SK-N-SH treated with all-trans-retinoic acid at 6 μM for 48 hours (cell line): ENCODE data around the gene TOX2.

Source experiments
- ATAC-seq: fragments of 200-7000 bp; cut with Tn5 transposase; 3 replicates; pipeline ENCODE4 v1.9.1; 2020; ENCODE audit warnings: mild to moderate bottlenecking, moderate library complexity
- ARNTL ChIP-seq: fragments of 450-650 bp; formaldehyde crosslinking; IDR thresholded peaks from 2 replicates; pipeline ENCODE4 v1.5.0; 2020; ENCODE audit warnings: low read depth, mild to moderate bottlenecking, moderate library complexity, borderline replicate concordance
- BACH2 ChIP-seq: fragments of 250-450 bp; sonication (Bioruptor Pico); IDR thresholded peaks from 2 replicates; pipeline ENCODE4 v1.9.0; 2021; ENCODE audit warnings: mild to moderate bottlenecking, borderline replicate concordance
- CREB5 ChIP-seq: fragments of 250-450 bp; sonication (Bioruptor Pico); IDR thresholded peaks from 2 replicates; pipeline ENCODE4 v1.5.1; 2020; ENCODE audit warnings: low read depth, mild to moderate bottlenecking, moderate library complexity
- CSRNP3 ChIP-seq: fragments of 250-450 bp; sonication (Bioruptor Pico); IDR thresholded peaks from 2 replicates; pipeline ENCODE4 v1.5.1; 2021; ENCODE audit warnings: mild to moderate bottlenecking, moderate library complexity
- ESRRG ChIP-seq: fragments of 250-450 bp; sonication (Bioruptor Pico); IDR thresholded peaks from 2 replicates; pipeline ENCODE4 v1.6.1; 2021; ENCODE audit warnings: mild to moderate bottlenecking
- GLIS3 ChIP-seq: fragments of 250-450 bp; sonication (Bioruptor Pico); IDR thresholded peaks from 2 replicates; pipeline ENCODE4 v1.5.0; 2020; ENCODE audit warnings: mild to moderate bottlenecking, moderate library complexity
- ISL1 ChIP-seq: fragments of 250-450 bp; sonication (Bioruptor Pico); IDR thresholded peaks from 2 replicates; pipeline ENCODE4 v2.1.2; 2022; ENCODE audit warnings: mild to moderate bottlenecking, moderate library complexity
- OSR1 ChIP-seq: fragments of 250-450 bp; sonication (Bioruptor Pico); IDR thresholded peaks from 2 replicates; pipeline ENCODE4 v1.8.0; 2022; ENCODE audit warnings: moderate library complexity, mild to moderate bottlenecking, inconsistent platforms
- PATZ1 ChIP-seq: fragments of 250-450 bp; sonication (Bioruptor Pico); IDR thresholded peaks from 2 replicates; pipeline ENCODE4 v1.8.0; 2020; ENCODE audit warnings: mild to moderate bottlenecking, moderate library complexity, borderline replicate concordance
- POU6F1 ChIP-seq: fragments of 250-450 bp; sonication (Bioruptor Pico); IDR thresholded peaks from 2 replicates; pipeline ENCODE4 v1.8.0; 2021; ENCODE audit warnings: low read depth, mild to moderate bottlenecking, moderate library complexity, borderline replicate concordance
- PPARA ChIP-seq: fragments of 250-450 bp; sonication (Bioruptor Pico); IDR thresholded peaks from 2 replicates; pipeline ENCODE4 v1.5.0; 2020; ENCODE audit warnings: mild to moderate bottlenecking, borderline replicate concordance
- SNAI2 ChIP-seq: fragments of 250-450 bp; sonication (Bioruptor Pico); IDR thresholded peaks from 2 replicates; pipeline ENCODE4 v1.5.0; 2020; ENCODE audit warnings: mild to moderate bottlenecking, moderate library complexity
- TCF4 ChIP-seq: fragments of 250-450 bp; sonication (Bioruptor Pico); IDR thresholded peaks from 2 replicates; pipeline ENCODE4 v1.8.0; 2021; ENCODE audit warnings: mild to moderate bottlenecking, moderate library complexity, borderline replicate concordance
- TSHZ2 ChIP-seq: fragments of 250-450 bp; sonication (Bioruptor Pico); IDR thresholded peaks from 2 replicates; pipeline ENCODE4 v1.5.0; 2020; ENCODE audit warnings: mild to moderate bottlenecking, moderate library complexity
- ZC3H10 ChIP-seq: fragments of 250-450 bp; sonication (Bioruptor Pico); IDR thresholded peaks from 2 replicates; pipeline ENCODE4 v1.5.1; 2021; ENCODE audit warnings: mild to moderate bottlenecking, moderate library complexity
- ZNF565 ChIP-seq: fragments of 450-650 bp; formaldehyde crosslinking; conservative IDR thresholded peaks from 2 replicates; pipeline ENCODE4 v1.5.0; 2020; ENCODE audit warnings: low read depth, mild to moderate bottlenecking, moderate library complexity
- ZNF70 ChIP-seq: fragments of 450-650 bp; formaldehyde crosslinking; IDR thresholded peaks from 2 replicates; pipeline ENCODE4 v1.5.0; 2020; ENCODE audit warnings: mild to moderate bottlenecking, moderate library complexity

Gene TOX2

GRCh38 chr20:44003609-44004008, 89.0 kb downstream of the TOX2 start (continued):
- no peak for TF ChIP-seq PATZ1 (CRISPR knock-in tag)
- no peak for TF ChIP-seq TCF4 (CRISPR knock-in tag)

- no peak for ATAC-seq
These were observed 89.8 kb downstream of the TOX2 start for GRCh38 chr20:44004306-44004915.

GRCh38 chr20:44005661-44006060, 91.0 kb downstream of the TOX2 start:
- no peak for ATAC-seq

More at GRCh38 chr20:44004306-44004915, 89.8 kb downstream of the TOX2 start:
- no peak for TF ChIP-seq CREB5 (CRISPR knock-in tag)
- no peak for TF ChIP-seq ARNTL (CRISPR knock-in tag)
- no peak for TF ChIP-seq PPARA (CRISPR knock-in tag)

GRCh38 chr20:44006126-44006525, 91.5 kb downstream of the TOX2 start:
- ATAC-seq, result no peak
- TF ChIP-seq SNAI2, result no peak
- TF ChIP-seq BACH2, result no peak
- TF ChIP-seq ZNF70 (CRISPR knock-in tag), result no peak
- TF ChIP-seq ZC3H10, result no peak
- TF ChIP-seq PATZ1 (CRISPR knock-in tag), result no peak
- no peak for TF ChIP-seq ZNF565 (CRISPR knock-in tag)
- no peak for TF ChIP-seq GLIS3
- TF ChIP-seq POU6F1 (CRISPR knock-in tag), result no peak

More at GRCh38 chr20:44005661-44006060, 91.0 kb downstream of the TOX2 start:
- no peak for TF ChIP-seq TCF4 (CRISPR knock-in tag)
- TF ChIP-seq PPARA (CRISPR knock-in tag), result no peak
- no peak for TF ChIP-seq CREB5 (CRISPR knock-in tag)
- no peak for TF ChIP-seq GLIS3
- TF ChIP-seq OSR1 (CRISPR knock-in tag), result no peak
- no peak for TF ChIP-seq CSRNP3 (CRISPR knock-in tag)
- no peak for TF ChIP-seq ZNF70 (CRISPR knock-in tag)
- no peak for TF ChIP-seq TSHZ2 (CRISPR knock-in tag)
- TF ChIP-seq ISL1 (CRISPR knock-in tag), result no peak
- no peak for TF ChIP-seq ESRRG (CRISPR knock-in tag)
